ENCODE measurements around the gene NEK4. TPM values are rescaled to one million over a fixed set of nuclear protein-coding genes. Genes with fewer than 3 reads are reported as not detected.

NEK4 gene
- total and polyA plus RNA-seq, 2 of the 13 experiments (the other 11 are each of a cell fraction or from before 2014, with no cell fraction given): 16.5 to 38.0 TPM

DNA sequence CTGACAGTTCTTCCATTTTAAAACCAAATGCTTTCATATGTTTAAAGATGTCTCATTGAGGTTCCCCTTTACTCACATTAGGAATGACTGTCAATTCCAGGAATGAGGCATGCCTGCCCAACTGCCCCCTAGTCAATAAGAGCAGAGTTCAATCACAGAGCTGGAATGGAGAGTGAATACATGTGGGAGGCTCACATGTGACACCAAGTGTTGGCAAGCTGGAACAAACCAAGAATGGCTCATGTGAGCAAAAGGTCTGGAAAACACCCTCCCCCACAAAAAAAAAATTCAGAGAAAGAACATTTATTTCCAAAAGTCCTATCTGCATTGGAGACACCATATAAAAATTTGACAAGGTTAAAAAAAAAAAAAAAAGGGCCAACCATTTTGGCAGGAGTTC, 88.7 kb downstream of the NEK4 start (continued):
- TF ChIP-seq, protein P1, sequence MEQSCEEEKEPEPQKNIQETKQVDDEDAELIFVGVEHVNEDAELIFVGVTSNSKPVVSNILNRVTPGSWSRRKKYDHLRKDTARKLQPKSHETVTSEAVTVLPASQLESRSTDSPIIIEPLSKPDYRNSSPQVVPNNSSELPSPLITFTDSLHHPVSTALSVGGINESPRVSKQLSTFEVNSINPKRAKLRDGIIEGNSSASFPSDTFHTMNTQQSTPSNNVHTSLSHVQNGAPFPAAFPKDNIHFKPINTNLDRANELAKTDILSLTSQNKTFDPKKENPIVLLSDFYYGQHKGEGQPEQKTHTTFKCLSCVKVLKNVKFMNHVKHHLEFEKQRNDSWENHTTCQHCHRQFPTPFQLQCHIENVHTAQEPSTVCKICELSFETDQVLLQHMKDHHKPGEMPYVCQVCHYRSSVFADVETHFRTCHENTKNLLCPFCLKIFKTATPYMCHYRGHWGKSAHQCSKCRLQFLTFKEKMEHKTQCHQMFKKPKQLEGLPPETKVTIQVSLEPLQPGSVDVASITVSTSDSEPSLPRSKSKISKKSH (CRISPR knock-in tag; IDR thresholded peaks at IDR 0.05; ENCODE audit: borderline replicate concordance): no peak
- TF ChIP-seq, protein P2, sequence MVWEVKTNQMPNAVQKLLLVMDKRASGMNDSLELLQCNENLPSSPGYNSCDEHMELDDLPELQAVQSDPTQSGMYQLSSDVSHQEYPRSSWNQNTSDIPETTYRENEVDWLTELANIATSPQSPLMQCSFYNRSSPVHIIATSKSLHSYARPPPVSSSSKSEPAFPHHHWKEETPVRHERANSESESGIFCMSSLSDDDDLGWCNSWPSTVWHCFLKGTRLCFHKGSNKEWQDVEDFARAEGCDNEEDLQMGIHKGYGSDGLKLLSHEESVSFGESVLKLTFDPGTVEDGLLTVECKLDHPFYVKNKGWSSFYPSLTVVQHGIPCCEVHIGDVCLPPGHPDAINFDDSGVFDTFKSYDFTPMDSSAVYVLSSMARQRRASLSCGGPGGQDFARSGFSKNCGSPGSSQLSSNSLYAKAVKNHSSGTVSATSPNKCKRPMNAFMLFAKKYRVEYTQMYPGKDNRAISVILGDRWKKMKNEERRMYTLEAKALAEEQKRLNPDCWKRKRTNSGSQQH (CRISPR knock-in tag; IDR thresholded peaks at IDR 0.05; ENCODE audit: low read depth): 0 out of 2 replicates have a peak, but pooled peaks have one; percentile 54
- TF ChIP-seq, protein P3, sequence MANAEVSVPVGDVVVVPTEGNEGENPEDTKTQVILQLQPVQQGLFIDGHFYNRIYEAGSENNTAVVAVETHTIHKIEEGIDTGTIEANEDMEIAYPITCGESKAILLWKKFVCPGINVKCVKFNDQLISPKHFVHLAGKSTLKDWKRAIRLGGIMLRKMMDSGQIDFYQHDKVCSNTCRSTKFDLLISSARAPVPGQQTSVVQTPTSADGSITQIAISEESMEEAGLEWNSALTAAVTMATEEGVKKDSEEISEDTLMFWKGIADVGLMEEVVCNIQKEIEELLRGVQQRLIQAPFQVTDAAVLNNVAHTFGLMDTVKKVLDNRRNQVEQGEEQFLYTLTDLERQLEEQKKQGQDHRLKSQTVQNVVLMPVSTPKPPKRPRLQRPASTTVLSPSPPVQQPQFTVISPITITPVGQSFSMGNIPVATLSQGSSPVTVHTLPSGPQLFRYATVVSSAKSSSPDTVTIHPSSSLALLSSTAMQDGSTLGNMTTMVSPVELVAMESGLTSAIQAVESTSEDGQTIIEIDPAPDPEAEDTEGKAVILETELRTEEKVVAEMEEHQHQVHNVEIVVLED (CRISPR knock-in tag; IDR thresholded peaks at IDR 0.05; ENCODE audit: borderline replicate concordance): no peak
- TF ChIP-seq ZFP82 (CRISPR knock-in tag; IDR thresholded peaks at IDR 0.05; ENCODE audit: borderline replicate concordance) (no peak), ZNF781 (CRISPR knock-in tag; IDR thresholded peaks at IDR 0.05; ENCODE audit: borderline replicate concordance, not compliant biosample characterization) (no peak), ARNT (IDR thresholded peaks at IDR 0.05) (no peak), RBFOX2 (IDR thresholded peaks at IDR 0.05; ENCODE audit: low read depth, low read length) (no peak), CHD2 (IDR thresholded peaks at IDR 0.05; ENCODE audit: low read depth, low read length) (no peak), PHF8 (CRISPR knock-in tag; IDR thresholded peaks at IDR 0.05) (no peak)
- TF ChIP-seq, protein P4, sequence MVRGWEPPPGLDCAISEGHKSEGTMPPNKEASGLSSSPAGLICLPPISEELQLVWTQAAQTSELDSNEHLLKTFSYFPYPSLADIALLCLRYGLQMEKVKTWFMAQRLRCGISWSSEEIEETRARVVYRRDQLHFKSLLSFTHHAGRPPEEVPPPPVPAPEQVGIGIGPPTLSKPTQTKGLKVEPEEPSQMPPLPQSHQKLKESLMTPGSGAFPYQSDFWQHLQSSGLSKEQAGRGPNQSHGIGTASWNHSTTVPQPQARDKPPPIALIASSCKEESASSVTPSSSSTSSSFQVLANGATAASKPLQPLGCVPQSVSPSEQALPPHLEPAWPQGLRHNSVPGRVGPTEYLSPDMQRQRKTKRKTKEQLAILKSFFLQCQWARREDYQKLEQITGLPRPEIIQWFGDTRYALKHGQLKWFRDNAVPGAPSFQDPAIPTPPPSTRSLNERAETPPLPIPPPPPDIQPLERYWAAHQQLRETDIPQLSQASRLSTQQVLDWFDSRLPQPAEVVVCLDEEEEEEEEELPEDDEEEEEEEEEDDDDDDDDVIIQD (CRISPR knock-in tag; IDR thresholded peaks at IDR 0.05; ENCODE audit: low read depth): peak; percentile 57; the same call in 1 of the 2 replicates
- TF ChIP-seq, protein P5, sequence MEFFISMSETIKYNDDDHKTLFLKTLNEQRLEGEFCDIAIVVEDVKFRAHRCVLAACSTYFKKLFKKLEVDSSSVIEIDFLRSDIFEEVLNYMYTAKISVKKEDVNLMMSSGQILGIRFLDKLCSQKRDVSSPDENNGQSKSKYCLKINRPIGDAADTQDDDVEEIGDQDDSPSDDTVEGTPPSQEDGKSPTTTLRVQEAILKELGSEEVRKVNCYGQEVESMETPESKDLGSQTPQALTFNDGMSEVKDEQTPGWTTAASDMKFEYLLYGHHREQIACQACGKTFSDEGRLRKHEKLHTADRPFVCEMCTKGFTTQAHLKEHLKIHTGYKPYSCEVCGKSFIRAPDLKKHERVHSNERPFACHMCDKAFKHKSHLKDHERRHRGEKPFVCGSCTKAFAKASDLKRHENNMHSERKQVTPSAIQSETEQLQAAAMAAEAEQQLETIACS (CRISPR knock-in tag; IDR thresholded peaks at IDR 0.05): no peak
- TF ChIP-seq, protein P6, sequence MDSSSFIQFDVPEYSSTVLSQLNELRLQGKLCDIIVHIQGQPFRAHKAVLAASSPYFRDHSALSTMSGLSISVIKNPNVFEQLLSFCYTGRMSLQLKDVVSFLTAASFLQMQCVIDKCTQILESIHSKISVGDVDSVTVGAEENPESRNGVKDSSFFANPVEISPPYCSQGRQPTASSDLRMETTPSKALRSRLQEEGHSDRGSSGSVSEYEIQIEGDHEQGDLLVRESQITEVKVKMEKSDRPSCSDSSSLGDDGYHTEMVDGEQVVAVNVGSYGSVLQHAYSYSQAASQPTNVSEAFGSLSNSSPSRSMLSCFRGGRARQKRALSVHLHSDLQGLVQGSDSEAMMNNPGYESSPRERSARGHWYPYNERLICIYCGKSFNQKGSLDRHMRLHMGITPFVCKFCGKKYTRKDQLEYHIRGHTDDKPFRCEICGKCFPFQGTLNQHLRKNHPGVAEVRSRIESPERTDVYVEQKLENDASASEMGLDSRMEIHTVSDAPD (CRISPR knock-in tag; IDR thresholded peaks at IDR 0.05): no peak
- TF ChIP-seq, protein P7, sequence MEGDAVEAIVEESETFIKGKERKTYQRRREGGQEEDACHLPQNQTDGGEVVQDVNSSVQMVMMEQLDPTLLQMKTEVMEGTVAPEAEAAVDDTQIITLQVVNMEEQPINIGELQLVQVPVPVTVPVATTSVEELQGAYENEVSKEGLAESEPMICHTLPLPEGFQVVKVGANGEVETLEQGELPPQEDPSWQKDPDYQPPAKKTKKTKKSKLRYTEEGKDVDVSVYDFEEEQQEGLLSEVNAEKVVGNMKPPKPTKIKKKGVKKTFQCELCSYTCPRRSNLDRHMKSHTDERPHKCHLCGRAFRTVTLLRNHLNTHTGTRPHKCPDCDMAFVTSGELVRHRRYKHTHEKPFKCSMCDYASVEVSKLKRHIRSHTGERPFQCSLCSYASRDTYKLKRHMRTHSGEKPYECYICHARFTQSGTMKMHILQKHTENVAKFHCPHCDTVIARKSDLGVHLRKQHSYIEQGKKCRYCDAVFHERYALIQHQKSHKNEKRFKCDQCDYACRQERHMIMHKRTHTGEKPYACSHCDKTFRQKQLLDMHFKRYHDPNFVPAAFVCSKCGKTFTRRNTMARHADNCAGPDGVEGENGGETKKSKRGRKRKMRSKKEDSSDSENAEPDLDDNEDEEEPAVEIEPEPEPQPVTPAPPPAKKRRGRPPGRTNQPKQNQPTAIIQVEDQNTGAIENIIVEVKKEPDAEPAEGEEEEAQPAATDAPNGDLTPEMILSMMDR (CRISPR knock-in tag; IDR thresholded peaks at IDR 0.05): peak; percentile 79
- TF ChIP-seq, protein P8, sequence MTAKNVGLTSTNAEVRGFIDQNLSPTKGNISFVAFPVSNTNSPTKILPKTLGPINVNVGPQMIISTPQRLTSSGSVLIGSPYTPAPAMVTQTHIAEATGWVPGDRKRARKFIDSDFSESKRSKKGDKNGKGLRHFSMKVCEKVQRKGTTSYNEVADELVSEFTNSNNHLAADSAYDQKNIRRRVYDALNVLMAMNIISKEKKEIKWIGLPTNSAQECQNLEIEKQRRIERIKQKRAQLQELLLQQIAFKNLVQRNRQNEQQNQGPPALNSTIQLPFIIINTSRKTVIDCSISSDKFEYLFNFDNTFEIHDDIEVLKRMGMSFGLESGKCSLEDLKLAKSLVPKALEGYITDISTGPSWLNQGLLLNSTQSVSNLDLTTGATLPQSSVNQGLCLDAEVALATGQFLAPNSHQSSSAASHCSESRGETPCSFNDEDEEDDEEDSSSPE (CRISPR knock-in tag; IDR thresholded peaks at IDR 0.05): no peak
- TF ChIP-seq, protein P9, sequence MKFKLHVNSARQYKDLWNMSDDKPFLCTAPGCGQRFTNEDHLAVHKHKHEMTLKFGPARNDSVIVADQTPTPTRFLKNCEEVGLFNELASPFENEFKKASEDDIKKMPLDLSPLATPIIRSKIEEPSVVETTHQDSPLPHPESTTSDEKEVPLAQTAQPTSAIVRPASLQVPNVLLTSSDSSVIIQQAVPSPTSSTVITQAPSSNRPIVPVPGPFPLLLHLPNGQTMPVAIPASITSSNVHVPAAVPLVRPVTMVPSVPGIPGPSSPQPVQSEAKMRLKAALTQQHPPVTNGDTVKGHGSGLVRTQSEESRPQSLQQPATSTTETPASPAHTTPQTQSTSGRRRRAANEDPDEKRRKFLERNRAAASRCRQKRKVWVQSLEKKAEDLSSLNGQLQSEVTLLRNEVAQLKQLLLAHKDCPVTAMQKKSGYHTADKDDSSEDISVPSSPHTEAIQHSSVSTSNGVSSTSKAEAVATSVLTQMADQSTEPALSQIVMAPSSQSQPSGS (CRISPR knock-in tag; IDR thresholded peaks at IDR 0.05): no peak

Measured in HepG2 (cell line).